WI38 (cell line): ENCODE data around the gene GRIN1.

ENCODE experiments used
- H3K4me3 ChIP-seq: 2 replicates; pipeline ENCODE4 v1.5.1; 2011; ENCODE audit warnings: low read depth, mild to moderate bottlenecking, control low read depth, low read length
- CTCF ChIP-seq: IDR thresholded peaks from 2 replicates; pipeline ENCODE4 v1.5.1; 2012; ENCODE audit warnings: low read depth, mild to moderate bottlenecking, control low read depth, low read length

The GRIN1 gene

GRCh38 chr9:137109250-137110146 is 29.5 kb upstream of the GRIN1 start:
- TF ChIP-seq CTCF, result no peak
- no peak overlapping the region for H3K4me3 ChIP-seq

GRCh38 chr9:137110147-137110910 is 28.6 kb upstream of the GRIN1 start:
- H3K4me3 ChIP-seq, result no peak overlapping the region
- no peak for TF ChIP-seq CTCF

GRCh38 chr9:137110911-137111787 is 27.8 kb upstream of the GRIN1 start:
- TF ChIP-seq CTCF, result no peak

GRCh38 chr9:137111788-137112563 is 27.0 kb upstream of the GRIN1 start:
- no peak overlapping the region for H3K4me3 ChIP-seq
- TF ChIP-seq CTCF, result no peak

More at GRCh38 chr9:137110911-137111787, 27.8 kb upstream of the GRIN1 start:
- no peak overlapping the region for H3K4me3 ChIP-seq

GRCh38 chr9:137112564-137113384 is 26.2 kb upstream of the GRIN1 start:
- no peak overlapping the region for H3K4me3 ChIP-seq
- TF ChIP-seq CTCF, result no peak
